OCI-LY7 (cell line): ENCODE data around the gene RHBG.

Source experiments
- CTCF ChIP-seq: fragments of 200-600 bp; sonication (generic); conservative IDR thresholded peaks from 2 replicates; pipeline ENCODE4 v1.5.1; 2014; ENCODE audit warnings: mild to moderate bottlenecking, antibody characterized with exemption, low read length, moderate library complexity, mixed read lengths
- EZH2phosphoT487 ChIP-seq: fragments of 200-600 bp; sonication (generic); IDR thresholded peaks from 2 replicates; pipeline ENCODE4 v1.6.1; 2018; ENCODE audit warnings: low read depth, borderline replicate concordance, mild to moderate bottlenecking, mixed run types, antibody characterized with exemption, low read length, moderate library complexity, mixed read lengths

DNA sequence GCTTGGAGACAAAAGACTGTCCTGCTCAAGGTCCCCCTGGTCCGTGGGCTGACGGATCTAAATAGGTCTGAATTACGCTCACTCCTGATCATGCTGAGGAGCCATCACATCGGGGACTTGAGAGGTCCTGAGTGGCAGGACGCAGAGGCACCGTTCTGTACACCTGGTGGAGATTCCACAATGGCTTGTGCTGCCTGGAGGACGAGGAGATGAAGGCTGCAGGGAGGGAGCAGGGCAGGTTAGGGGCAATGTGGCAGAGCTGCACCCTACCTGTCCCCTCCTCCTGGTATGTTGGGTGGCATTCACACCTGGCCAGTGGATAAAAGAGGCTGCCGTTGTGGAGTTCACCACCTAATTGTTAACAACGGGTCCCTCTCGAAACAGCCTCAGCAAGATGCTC, 38.7 kb downstream of the RHBG start:
- TF ChIP-seq CTCF (no peak), EZH2phosphoT487 (no peak)
